GM12878 (cell line): ENCODE measurements around the gene ADCY5. TPM values are rescaled to one million over a fixed set of nuclear protein-coding genes. Genes with fewer than 3 reads are reported as not detected.

Experiments
- ATAC-seq: fragments of 200-7000 bp; cut with Tn5 transposase; 3 replicates; pipeline ENCODE4 v1.9.1; 2020; ENCODE audit warnings: mild to moderate bottlenecking, moderate library complexity
- BruUV-seq: library from RNA; stranded (reverse); fragments of 400-500 nt; replicated peaks from 2 replicates; lab custom pipeline; 2021; lab: Mats Ljungman, UMichigan
- CTCF ChIA-PET: fragments of 300-600 bp; sonication (Branson Sonifier 250); formaldehyde crosslinking; extraction: SDS; loops from one replicate; lab custom pipeline; 2021; ENCODE audit warnings: inconsistent platforms; lab: Yijun Ruan, JAX
- POLR2A ChIA-PET: fragments of 350-600 bp; formaldehyde crosslinking; extraction: SDS; loops from one replicate; lab custom pipeline; 2021; ENCODE audit warnings: inconsistent platforms; lab: Charles Lee
- RAD21 ChIA-PET: fragments of 300-600 bp; sonication (Branson Sonifier 250); formaldehyde crosslinking; loops from one replicate; lab custom pipeline; 2023; ENCODE audit warnings: antibody characterized with exemption; ENCODE audit not compliant: unreplicated experiment; lab: Charles Lee
- SMC1A ChIA-PET: fragments of 300-600 bp; sonication (Branson Sonifier 250); formaldehyde crosslinking; loops from one replicate; lab custom pipeline; 2023; ENCODE audit not compliant: unreplicated experiment, uncharacterized antibody; lab: Charles Lee
- DNase-seq: peaks from one replicate; pipeline ENCODE4 v3.0.0-alpha.2; 2011; ENCODE audit warnings: low read depth, low spot score
- FAIRE-seq: peaks from 3 replicates; lab custom pipeline; 2011; peaks lifted over from hg19 to GRCh38; lab: Jason Lieb, UNC
- H2AFZ ChIP-seq: 2 replicates; pipeline ENCODE4 v1.6.0; 2011; ENCODE audit warnings: low read depth, low read length, control low read depth; ENCODE audit not compliant: control insufficient read depth
- H3K27ac ChIP-seq: 2 replicates; pipeline ENCODE4 v1.5.1; 2011; ENCODE audit warnings: control low read depth; ENCODE audit not compliant: control insufficient read depth, insufficient read depth
- H3K27me3 ChIP-seq, 2 experiments: replicated peaks in 1 of 2; 2 replicates each; pipeline versions ENCODE4 v1.6.0 to v1.6.1; 2011; ENCODE audit warnings: low read length in 1 of 2; ENCODE audit not compliant: control insufficient read depth in 2 of 2, insufficient read depth in 2 of 2
- H3K36me3 ChIP-seq, 2 experiments: 2 replicates each; pipeline ENCODE4 v1.5.1; 2011; ENCODE audit warnings: low read length in 1 of 2; ENCODE audit not compliant: control insufficient read depth in 2 of 2, insufficient read depth in 2 of 2
- H3K4me1 ChIP-seq: 2 replicates; pipeline ENCODE4 v1.6.1; 2011; ENCODE audit warnings: mild to moderate bottlenecking, low read length, moderate library complexity, mixed read lengths; ENCODE audit not compliant: control insufficient read depth, insufficient read depth
- H3K4me2 ChIP-seq: 2 replicates; pipeline ENCODE4 v1.6.0; 2011; ENCODE audit warnings: control low read depth; ENCODE audit not compliant: control insufficient read depth, insufficient read depth
- H3K4me3 ChIP-seq: fragments of 200-600 bp; sonication (generic); 2 replicates; pipeline ENCODE4 v1.5.1; 2016
- H3K79me2 ChIP-seq: 2 replicates; pipeline ENCODE4 v1.6.0; 2011; ENCODE audit warnings: low read length; ENCODE audit not compliant: control insufficient read depth, insufficient read depth
- H3K9ac ChIP-seq: 2 replicates; pipeline ENCODE4 v1.8.0; 2011; ENCODE audit warnings: low read length, control low read depth, mixed read lengths; ENCODE audit not compliant: control insufficient read depth, insufficient read depth
- H3K9me3 ChIP-seq: replicated peaks from 3 replicates; pipeline ENCODE4 v1.5.1; 2011; ENCODE audit warnings: mild to moderate bottlenecking, low read length; ENCODE audit not compliant: control insufficient read depth, insufficient read depth
- H4K20me1 ChIP-seq: 2 replicates; pipeline ENCODE4 v1.6.0; 2011; ENCODE audit not compliant: control insufficient read depth, insufficient read depth
- CBFB ChIP-seq: IDR thresholded peaks from 2 replicates; pipeline ENCODE4 v1.6.1; 2016; ENCODE audit warnings: antibody characterized with exemption, low read depth
- EED ChIP-seq: sonication (generic); IDR thresholded peaks from 2 replicates; pipeline ENCODE4 v1.6.1; 2016; ENCODE audit warnings: antibody characterized with exemption, low read depth
- KDM1A ChIP-seq: fragments of 200-600 bp; sonication (generic); IDR thresholded peaks from 2 replicates; pipeline ENCODE4 v1.6.1; 2016; ENCODE audit warnings: borderline replicate concordance
- MEF2A ChIP-seq: IDR thresholded peaks from 2 replicates; pipeline ENCODE4 v1.6.1; 2011; ENCODE audit warnings: low read depth, mild to moderate bottlenecking, low read length, moderate library complexity; ENCODE audit not compliant: insufficient read depth
- MEF2B ChIP-seq: fragments of 450-650 bp; IDR thresholded peaks from 2 replicates; pipeline ENCODE4 v1.6.1; 2018; ENCODE audit warnings: mild to moderate bottlenecking, moderate library complexity; ENCODE audit not compliant: partially characterized antibody, poor library complexity, severe bottlenecking
- NFIC ChIP-seq: IDR thresholded peaks from 2 replicates; pipeline ENCODE4 v1.6.1; 2012; ENCODE audit warnings: low read depth, mild to moderate bottlenecking, inconsistent platforms, low read length, moderate library complexity
- PKNOX1 ChIP-seq: fragments of 450-650 bp; IDR thresholded peaks from 2 replicates; pipeline ENCODE4 v1.6.1; 2016; ENCODE audit warnings: mild to moderate bottlenecking
- SKIL ChIP-seq: fragments of 450-650 bp; IDR thresholded peaks from 2 replicates; pipeline ENCODE4 v1.6.1; 2017; ENCODE audit warnings: mild to moderate bottlenecking, low read depth, inconsistent platforms; ENCODE audit not compliant: poor library complexity, severe bottlenecking
- WGBS: methylation state at CpG from one replicate; pipeline ENCODE4 v1.1.6; 2016; ENCODE audit warnings: low lambda C conversion rate; ENCODE audit not compliant: insufficient replicate concordance, insufficient coverage; ENCODE audit errors: missing lambda C conversion rate; 5-methylcytosine and 5-hydroxymethylcytosine counted together
- in situ Hi-C: fragments of 300-500 bp; cut with MboI; formaldehyde crosslinking; loops from 9 replicates; pipeline ENCODE4 v1.14.3; 2018; ENCODE audit warnings: mixed read lengths
- intact Hi-C: fragments of 100-400 bp; cut with micrococcal nuclease; formaldehyde crosslinking; loops from one replicate; pipeline ENCODE4 v1.14.2; 2022; ENCODE audit not compliant: unreplicated experiment
- polyA plus RNA-seq, 11 experiments: library from polyadenylated mRNA; depleted of rRNA in 4 of 11; unstranded in 6 of 11; stranded (reverse) in 5 of 11; fragments of >200 nt; fragmentation: Nextera tagmentation in 4 of 11; fragmentation: Illumina TruSeq in 1 of 11; extraction: Ambion mirVana in 4 of 11; extraction: Trizol in 1 of 11; gene quantifications; 1 replicate in 1 of 11; 2 replicates in 10 of 11; pipeline versions ENCODE4 v1.2.1 to v1.2.3, GENCODE V29; 2011 to 2016; ENCODE audit warnings: inconsistent platforms in 2 of 11, missing spikeins in 2 of 11, low read depth in 1 of 11
- total RNA-seq, 4 experiments: library from RNA; depleted of rRNA in 3 of 4; stranded (reverse); fragments of >200 nt in 3 of 4; fragmentation: Illumina TruSeq in 1 of 4; extraction: Trizol in 1 of 4; gene quantifications; 2 replicates each; pipeline versions ENCODE4 v1.2.1 to v1.2.3, GENCODE V29; 2013 to 2021
- TF ChIP-seq, protein P1 (sequence below): IDR thresholded peaks from 2 replicates; pipeline ENCODE4 v1.6.1; 2011; ENCODE audit warnings: borderline replicate concordance, low read depth, mild to moderate bottlenecking, moderate library complexity, mixed read lengths, low read length; ENCODE audit not compliant: insufficient read depth; ENCODE audit errors: extremely low read length

The ADCY5 gene
- total and polyA plus RNA-seq, 10 of the 15 experiments (the other 5 are each of a cell fraction or from before 2014, with no cell fraction given), result under 0.01 to 0.24 (median 0.02) TPM; not detected in 4

DNA sequence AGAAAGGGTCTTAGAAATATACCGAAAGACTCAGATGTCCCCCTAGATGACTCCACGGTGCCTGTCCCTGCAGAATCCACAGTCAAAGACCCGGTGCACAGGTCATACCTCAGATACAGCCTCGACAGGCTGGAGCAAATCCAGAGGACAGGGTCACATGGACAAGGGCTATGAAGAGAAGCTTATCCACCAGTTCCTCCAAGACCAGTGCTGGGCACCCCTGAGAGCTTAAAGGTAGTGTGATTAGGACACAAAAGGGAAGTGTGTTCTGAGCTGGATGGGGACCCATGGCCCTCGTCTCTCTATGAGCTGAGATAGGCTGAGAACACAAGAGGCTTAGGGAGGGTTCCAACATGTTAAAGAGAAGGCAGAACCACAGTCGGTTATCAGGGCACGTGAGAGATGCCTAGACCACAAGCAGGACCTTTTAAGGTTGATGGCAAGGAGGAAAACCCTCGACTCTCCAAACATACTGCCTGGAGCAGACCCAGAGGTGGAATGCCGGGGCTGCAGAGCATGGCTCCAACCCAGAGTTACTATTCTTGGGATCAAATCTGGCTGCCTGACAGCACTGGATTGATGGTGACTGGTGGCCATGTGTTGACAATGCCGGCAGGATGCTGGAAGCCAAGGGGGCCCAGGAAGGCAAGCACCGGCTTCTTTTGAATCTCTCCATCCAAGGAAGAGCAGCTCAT is 46.9 kb downstream of the ADCY5 start:
- no peak overlapping the region for H3K4me2 ChIP-seq
- FAIRE-seq (no peak), ATAC-seq (no peak), DNase-seq (no peak)
- H3K4me1 ChIP-seq, result no peaks in the 10 kb centered on the region
- H4K20me1 ChIP-seq, result no peaks in the 10 kb centered on the region
- SMC1A ChIA-PET, result no interaction called here
- no peak overlapping the region for H3K9ac ChIP-seq
- WGBS, result 35% methylated on average over 11 of the region's 11 CpGs
- H3K9me3 ChIP-seq, result no peaks in the 10 kb centered on the region
- BruUV-seq, result no TSS peak
- POLR2A ChIA-PET, result interaction anchor here (0.6 kb wide), 1 partner anchor 981 kb away, joined by 5 read pairs; no protein-coding TSS in a partner anchor
- no peaks in the 10 kb centered on the region for H3K36me3 ChIP-seq
- no peak for TF ChIP-seq EED
- TF ChIP-seq MEF2B, result no peak
- no peak for TF ChIP-seq CBFB
- no peak for TF ChIP-seq KDM1A
- TF ChIP-seq MEF2A, result no peak
- TF ChIP-seq NFIC, result no peak
- TF ChIP-seq SKIL, result no peak
- TF ChIP-seq, protein P1, sequence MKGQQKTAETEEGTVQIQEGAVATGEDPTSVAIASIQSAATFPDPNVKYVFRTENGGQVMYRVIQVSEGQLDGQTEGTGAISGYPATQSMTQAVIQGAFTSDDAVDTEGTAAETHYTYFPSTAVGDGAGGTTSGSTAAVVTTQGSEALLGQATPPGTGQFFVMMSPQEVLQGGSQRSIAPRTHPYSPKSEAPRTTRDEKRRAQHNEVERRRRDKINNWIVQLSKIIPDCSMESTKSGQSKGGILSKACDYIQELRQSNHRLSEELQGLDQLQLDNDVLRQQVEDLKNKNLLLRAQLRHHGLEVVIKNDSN, result no peak
- TF ChIP-seq PKNOX1, result no peak
- CTCF ChIA-PET, result no interaction called here
- RAD21 ChIA-PET, result no interaction called here
- peaks cover 0 to 6% of the 10 kb centered on the region in 2 experiments; a peak in 2 of 4 replicates for H3K27me3 ChIP-seq
- H2AFZ ChIP-seq, result no peak overlapping the region
- intact Hi-C loops (no loop called here), in situ Hi-C loops (no loop called here)
- H3K4me3 ChIP-seq, result no peak overlapping the region
- H3K79me2 ChIP-seq, result no peaks in the 10 kb centered on the region
- no peak overlapping the region for H3K27ac ChIP-seq
